HG02763 (cell line): ENCODE measurements around the gene SCYL1.
A peak's percentile ranks its signal among the peaks of the same experiment; 100 is the strongest.
"Not testable (repeated sequence)": the region's sequence is repeated elsewhere in the genome, so short reads cannot be mapped to it uniquely, and the experiment has no call there.

Experiments
- ATAC-seq: cut with Tn5 transposase; IDR thresholded peaks from one replicate; pipeline ENCODE4 v1.9.1; 2021; ENCODE audit warnings: mild to moderate bottlenecking, moderate library complexity; ENCODE audit not compliant: unreplicated experiment

SCYL1 gene

GRCh38 chr11:65504674-65505465 lies 20.0 kb upstream of the SCYL1 start:
- no peak for ATAC-seq

- ATAC-seq, result no peak
Observed at GRCh38 chr11:65505466-65506289, 19.2 kb upstream of the SCYL1 start.

GRCh38 chr11:65506290-65506771 lies 18.6 kb upstream of the SCYL1 start:
- no peak for ATAC-seq

GRCh38 chr11:65506772-65507505 lies 17.9 kb upstream of the SCYL1 start:
- peak; percentile 23 for ATAC-seq

GRCh38 chr11:65512311-65512710 lies 12.6 kb upstream of the SCYL1 start:
- not testable (repeated sequence) for ATAC-seq

GRCh38 chr11:65516135-65516968 lies 8.5 kb upstream of the SCYL1 start:
- no peak for ATAC-seq

- not testable (repeated sequence) for ATAC-seq
Observed at GRCh38 chr11:65518941-65519549, 5.8 kb upstream of the SCYL1 start.

GRCh38 chr11:65521777-65522521 lies 2.9 kb upstream of the SCYL1 start:
- not testable (repeated sequence) for ATAC-seq

- ATAC-seq, result not testable (repeated sequence)
Observed at GRCh38 chr11:65522718-65523630, 1.9 kb upstream of the SCYL1 start.

- not testable (repeated sequence) for ATAC-seq
Observed at GRCh38 chr11:65523631-65523968, 1.3 kb upstream of the SCYL1 start.

- no peak for ATAC-seq
Observed at GRCh38 chr11:65524014-65524740, 706 bp upstream of the SCYL1 start.

GRCh38 chr11:65525546-65526480 lies 930 bp downstream of the SCYL1 start:
- ATAC-seq, result no peak

GRCh38 chr11:65526744-65527143 lies 1.9 kb downstream of the SCYL1 start:
- no peak for ATAC-seq

- ATAC-seq, result no peak
Observed at GRCh38 chr11:65528819-65529350, 4.0 kb downstream of the SCYL1 start.

- no peak for ATAC-seq
Observed at GRCh38 chr11:65529475-65530156, 4.7 kb downstream of the SCYL1 start.

- ATAC-seq, result no peak
Observed at GRCh38 chr11:65530157-65530496, 5.2 kb downstream of the SCYL1 start.
